HEK293 (cell line): ENCODE results near the gene BCAR1.

Experiments used
- CTCF ChIA-PET: fragments of 350-600 bp; formaldehyde crosslinking; extraction: SDS; loops from one replicate; lab custom pipeline; 2021; ENCODE audit warnings: antibody characterized with exemption; lab: Yijun Ruan, JAX
- POLR2A ChIA-PET: fragments of 300-600 bp; formaldehyde crosslinking; extraction: SDS; loops from one replicate; lab custom pipeline; 2020; ENCODE audit warnings: antibody characterized with exemption, inconsistent platforms; lab: Yijun Ruan, JAX
- H3K27ac ChIP-seq: fragments of 200-500 bp; sonication (Bioruptor generic); 2 replicates; pipeline ENCODE4 v1.5.1; 2014; ENCODE audit warnings: low read depth, low read length, control low read depth, inconsistent platforms; ENCODE audit errors: extremely low read depth
- H3K36me3 ChIP-seq, 2 experiments: fragments of 200-500 bp in 1 of 2; sonication (Bioruptor generic) in 1 of 2; 1 replicate in 1 of 2; 2 replicates in 1 of 2; pipeline ENCODE4 v1.5.1; 2014 to 2017; ENCODE audit warnings: inconsistent platforms in 2 of 2, low read length in 2 of 2; ENCODE audit not compliant: control insufficient read depth in 2 of 2, insufficient read depth in 1 of 2
- H3K4me1 ChIP-seq: fragments of 200-500 bp; sonication (Bioruptor generic); 2 replicates; pipeline ENCODE4 v1.5.1; 2014; ENCODE audit warnings: mild to moderate bottlenecking, low read length, inconsistent platforms; ENCODE audit not compliant: control insufficient read depth, insufficient read depth
- H3K4me3 ChIP-seq: 2 replicates; pipeline ENCODE4 v1.5.1; 2011; ENCODE audit warnings: low read depth, mild to moderate bottlenecking, control low read depth, low read length, moderate library complexity
- H3K9me3 ChIP-seq: fragments of 200-500 bp; sonication (Bioruptor generic); 2 replicates; pipeline ENCODE4 v1.5.1; 2014; ENCODE audit warnings: low read depth, low read length, inconsistent platforms; ENCODE audit not compliant: control insufficient read depth, insufficient read depth
- GLIS1 ChIP-seq: fragments of 450-650 bp; formaldehyde crosslinking; IDR thresholded peaks from 2 replicates; pipeline ENCODE4 v1.5.1; 2016; ENCODE audit warnings: missing biosample characterization, missing genetic modification characterization
- GLIS2 ChIP-seq: fragments of 450-650 bp; formaldehyde crosslinking; IDR thresholded peaks from 2 replicates; pipeline ENCODE4 v1.5.1; 2016; ENCODE audit warnings: missing biosample characterization, missing genetic modification characterization
- OVOL3 ChIP-seq: fragments of 450-650 bp; formaldehyde crosslinking; IDR thresholded peaks from 2 replicates; pipeline ENCODE4 v1.5.1; 2016; ENCODE audit warnings: missing biosample characterization, missing genetic modification characterization
- PATZ1 ChIP-seq: fragments of 450-650 bp; formaldehyde crosslinking; IDR thresholded peaks from 2 replicates; pipeline ENCODE4 v1.5.1; 2016; ENCODE audit warnings: missing biosample characterization, missing genetic modification characterization
- TRIM28 ChIP-seq: IDR thresholded peaks from 2 replicates; pipeline ENCODE4 v1.6.1; 2011; ENCODE audit warnings: low read length, control low read depth, borderline replicate concordance
- YY2 ChIP-seq: fragments of 450-650 bp; formaldehyde crosslinking; IDR thresholded peaks from 2 replicates; pipeline ENCODE4 v1.5.1; 2016; ENCODE audit warnings: missing biosample characterization, missing genetic modification characterization
- ZNF114 ChIP-seq: fragments of 450-650 bp; formaldehyde crosslinking; IDR thresholded peaks from 2 replicates; pipeline ENCODE4 v1.5.0; 2017; ENCODE audit warnings: missing biosample characterization, missing genetic modification characterization
- ZNF155 ChIP-seq: fragments of 450-650 bp; formaldehyde crosslinking; IDR thresholded peaks from 2 replicates; pipeline ENCODE4 v1.5.1; 2016; ENCODE audit warnings: missing biosample characterization, missing genetic modification characterization
- ZNF280D ChIP-seq: fragments of 450-650 bp; formaldehyde crosslinking; IDR thresholded peaks from 2 replicates; pipeline ENCODE4 v1.5.1; 2016; ENCODE audit warnings: missing biosample characterization, missing genetic modification characterization
- ZNF302 ChIP-seq: fragments of 450-650 bp; formaldehyde crosslinking; IDR thresholded peaks from 2 replicates; pipeline ENCODE4 v1.5.1; 2016; ENCODE audit warnings: missing biosample characterization, missing genetic modification characterization, low read depth
- ZNF311 ChIP-seq: fragments of 450-650 bp; formaldehyde crosslinking; IDR thresholded peaks from 2 replicates; pipeline ENCODE4 v1.5.1; 2017; ENCODE audit warnings: missing biosample characterization, missing genetic modification characterization, borderline replicate concordance
- ZNF335 ChIP-seq: fragments of 450-650 bp; formaldehyde crosslinking; conservative IDR thresholded peaks from 2 replicates; pipeline ENCODE4 v1.5.1; 2016; ENCODE audit warnings: missing biosample characterization, missing genetic modification characterization
- ZNF501 ChIP-seq: fragments of 450-650 bp; formaldehyde crosslinking; IDR thresholded peaks from 2 replicates; pipeline ENCODE4 v1.5.1; 2016; ENCODE audit warnings: missing biosample characterization, missing genetic modification characterization
- ZNF510 ChIP-seq: fragments of 450-650 bp; formaldehyde crosslinking; IDR thresholded peaks from 2 replicates; pipeline ENCODE4 v1.5.1; 2018; ENCODE audit warnings: mild to moderate bottlenecking, missing genetic modification characterization, missing biosample characterization; ENCODE audit not compliant: insufficient replicate concordance
- ZNF514 ChIP-seq: fragments of 450-650 bp; formaldehyde crosslinking; IDR thresholded peaks from 2 replicates; pipeline ENCODE4 v1.5.1; 2016; ENCODE audit warnings: missing biosample characterization, missing genetic modification characterization
- ZNF555 ChIP-seq: fragments of 450-650 bp; formaldehyde crosslinking; conservative IDR thresholded peaks from 2 replicates; pipeline ENCODE4 v1.5.1; 2017; ENCODE audit warnings: missing biosample characterization, mild to moderate bottlenecking, missing genetic modification characterization, inconsistent platforms
- ZNF571 ChIP-seq: fragments of 450-650 bp; formaldehyde crosslinking; IDR thresholded peaks from 2 replicates; pipeline ENCODE4 v1.5.0; 2017; ENCODE audit warnings: missing biosample characterization, missing genetic modification characterization
- ZNF600 ChIP-seq: fragments of 450-650 bp; formaldehyde crosslinking; IDR thresholded peaks from 2 replicates; pipeline ENCODE4 v1.5.1; 2016; ENCODE audit warnings: missing biosample characterization, missing genetic modification characterization
- ZNF621 ChIP-seq: fragments of 450-650 bp; formaldehyde crosslinking; IDR thresholded peaks from 2 replicates; pipeline ENCODE4 v1.5.1; 2017; ENCODE audit warnings: missing biosample characterization, missing genetic modification characterization
- ZNF701 ChIP-seq: fragments of 450-650 bp; formaldehyde crosslinking; IDR thresholded peaks from 2 replicates; pipeline ENCODE4 v1.5.1; 2016; ENCODE audit warnings: missing biosample characterization, missing genetic modification characterization
- ZNF707 ChIP-seq: fragments of 450-650 bp; formaldehyde crosslinking; IDR thresholded peaks from 2 replicates; pipeline ENCODE4 v1.5.1; 2016; ENCODE audit warnings: missing biosample characterization, missing genetic modification characterization
- ZNF747 ChIP-seq: fragments of 450-650 bp; formaldehyde crosslinking; IDR thresholded peaks from 2 replicates; pipeline ENCODE4 v1.5.1; 2016; ENCODE audit warnings: missing biosample characterization, missing genetic modification characterization
- ZNF785 ChIP-seq: fragments of 450-650 bp; formaldehyde crosslinking; IDR thresholded peaks from 2 replicates; pipeline ENCODE4 v1.5.1; 2016; ENCODE audit warnings: missing biosample characterization, missing genetic modification characterization
- ZNF791 ChIP-seq: fragments of 450-650 bp; formaldehyde crosslinking; IDR thresholded peaks from 2 replicates; pipeline ENCODE4 v1.5.1; 2016; ENCODE audit warnings: missing biosample characterization, missing genetic modification characterization
- ZNF792 ChIP-seq: fragments of 450-650 bp; formaldehyde crosslinking; IDR thresholded peaks from 2 replicates; pipeline ENCODE4 v1.5.1; 2016; ENCODE audit warnings: missing biosample characterization, missing genetic modification characterization
- ZSCAN16 ChIP-seq: fragments of 450-650 bp; formaldehyde crosslinking; IDR thresholded peaks from 2 replicates; pipeline ENCODE4 v1.5.1; 2016; ENCODE audit warnings: missing biosample characterization, missing genetic modification characterization
- TF ChIP-seq, protein P1 (sequence below): fragments of 450-650 bp; formaldehyde crosslinking; conservative IDR thresholded peaks from 2 replicates; pipeline ENCODE4 v1.5.1; 2016; ENCODE audit warnings: low read depth, missing biosample characterization, missing genetic modification characterization
- TF ChIP-seq, protein P2 (sequence below): fragments of 450-650 bp; formaldehyde crosslinking; IDR thresholded peaks from 2 replicates; pipeline ENCODE4 v1.5.1; 2017; ENCODE audit warnings: missing biosample characterization, missing genetic modification characterization

BCAR1 gene

GRCh38 chr16:75263963-75264445, 12.6 kb upstream of the BCAR1 start:
- TF ChIP-seq ZNF280D (tag by site-specific recombination) = no peak
- TF ChIP-seq ZNF792 (tag by site-specific recombination) = no peak
- no peak for TF ChIP-seq ZNF621 (tag by site-specific recombination)
- no peak for TF ChIP-seq OVOL3
- TF ChIP-seq GLIS2 = peak; percentile 59
- TF ChIP-seq ZNF555 (tag by site-specific recombination) = no peak
- TF ChIP-seq GLIS1 (tag by site-specific recombination) = peak; percentile 72
- no peak for TF ChIP-seq ZNF311
- no peak for TF ChIP-seq TRIM28
- TF ChIP-seq ZNF302 (tag by site-specific recombination) = no peak
- no peak for TF ChIP-seq ZNF155 (tag by site-specific recombination)
- TF ChIP-seq ZNF747 = no peak
- TF ChIP-seq ZNF785 (tag by site-specific recombination) = no peak
- TF ChIP-seq ZNF510 (tag by site-specific recombination) = no peak
- TF ChIP-seq ZNF514 = no peak
- TF ChIP-seq ZNF701 (tag by site-specific recombination) = no peak
- TF ChIP-seq ZNF707 = no peak
- no peak for TF ChIP-seq ZNF114 (tag by site-specific recombination)
- TF ChIP-seq, protein P1, sequence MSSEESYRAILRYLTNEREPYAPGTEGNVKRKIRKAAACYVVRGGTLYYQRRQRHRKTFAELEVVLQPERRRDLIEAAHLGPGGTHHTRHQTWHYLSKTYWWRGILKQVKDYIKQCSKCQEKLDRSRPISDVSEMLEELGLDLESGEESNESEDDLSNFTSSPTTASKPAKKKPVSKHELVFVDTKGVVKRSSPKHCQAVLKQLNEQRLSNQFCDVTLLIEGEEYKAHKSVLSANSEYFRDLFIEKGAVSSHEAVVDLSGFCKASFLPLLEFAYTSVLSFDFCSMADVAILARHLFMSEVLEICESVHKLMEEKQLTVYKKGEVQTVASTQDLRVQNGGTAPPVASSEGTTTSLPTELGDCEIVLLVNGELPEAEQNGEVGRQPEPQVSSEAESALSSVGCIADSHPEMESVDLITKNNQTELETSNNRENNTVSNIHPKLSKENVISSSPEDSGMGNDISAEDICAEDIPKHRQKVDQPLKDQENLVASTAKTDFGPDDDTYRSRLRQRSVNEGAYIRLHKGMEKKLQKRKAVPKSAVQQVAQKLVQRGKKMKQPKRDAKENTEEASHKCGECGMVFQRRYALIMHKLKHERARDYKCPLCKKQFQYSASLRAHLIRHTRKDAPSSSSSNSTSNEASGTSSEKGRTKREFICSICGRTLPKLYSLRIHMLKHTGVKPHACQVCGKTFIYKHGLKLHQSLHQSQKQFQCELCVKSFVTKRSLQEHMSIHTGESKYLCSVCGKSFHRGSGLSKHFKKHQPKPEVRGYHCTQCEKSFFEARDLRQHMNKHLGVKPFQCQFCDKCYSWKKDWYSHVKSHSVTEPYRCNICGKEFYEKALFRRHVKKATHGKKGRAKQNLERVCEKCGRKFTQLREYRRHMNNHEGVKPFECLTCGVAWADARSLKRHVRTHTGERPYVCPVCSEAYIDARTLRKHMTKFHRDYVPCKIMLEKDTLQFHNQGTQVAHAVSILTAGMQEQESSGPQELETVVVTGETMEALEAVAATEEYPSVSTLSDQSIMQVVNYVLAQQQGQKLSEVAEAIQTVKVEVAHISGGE (tag by site-specific recombination) = no peak
- TF ChIP-seq ZNF335 (tag by site-specific recombination) = peak; percentile 41; the same call in 1 of the 2 replicates
- no peak for TF ChIP-seq ZNF501 (tag by site-specific recombination)
- TF ChIP-seq ZNF791 (tag by site-specific recombination) = no peak
- no peak for TF ChIP-seq YY2 (tag by site-specific recombination)
- no peak for TF ChIP-seq ZNF571
- TF ChIP-seq PATZ1 (tag by site-specific recombination) = peak; percentile 17; the same call in 1 of the 2 replicates
- TF ChIP-seq ZSCAN16 (tag by site-specific recombination) = no peak
- 0 out of 2 replicates have a peak, but pooled peaks have one; percentile 62 for TF ChIP-seq ZNF600 (tag by site-specific recombination)
- TF ChIP-seq, protein P2, sequence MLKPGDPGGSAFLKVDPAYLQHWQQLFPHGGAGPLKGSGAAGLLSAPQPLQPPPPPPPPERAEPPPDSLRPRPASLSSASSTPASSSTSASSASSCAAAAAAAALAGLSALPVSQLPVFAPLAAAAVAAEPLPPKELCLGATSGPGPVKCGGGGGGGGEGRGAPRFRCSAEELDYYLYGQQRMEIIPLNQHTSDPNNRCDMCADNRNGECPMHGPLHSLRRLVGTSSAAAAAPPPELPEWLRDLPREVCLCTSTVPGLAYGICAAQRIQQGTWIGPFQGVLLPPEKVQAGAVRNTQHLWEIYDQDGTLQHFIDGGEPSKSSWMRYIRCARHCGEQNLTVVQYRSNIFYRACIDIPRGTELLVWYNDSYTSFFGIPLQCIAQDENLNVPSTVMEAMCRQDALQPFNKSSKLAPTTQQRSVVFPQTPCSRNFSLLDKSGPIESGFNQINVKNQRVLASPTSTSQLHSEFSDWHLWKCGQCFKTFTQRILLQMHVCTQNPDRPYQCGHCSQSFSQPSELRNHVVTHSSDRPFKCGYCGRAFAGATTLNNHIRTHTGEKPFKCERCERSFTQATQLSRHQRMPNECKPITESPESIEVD (tag by site-specific recombination) = no peak
- TF ChIP-seq, all 188 proteins: peak for 5
- Histone ChIP-seq H3K4me1 (peaks cover 5% of the 10 kb centered on the region; the same call in 1 of the 2 replicates), H3K27ac (no peak overlapping the region), H3K4me3 (no peak overlapping the region), H3K9me3 (no peaks in the 10 kb centered on the region), H3K36me3 (peaks cover 0 to 25% of the 10 kb centered on the region in 2 experiments; a peak in 1 of 3 replicates)
- ChIA-PET POLR2A (no interaction called here), CTCF (no interaction called here)
